ENCODE results near the gene CORO7.
A peak's percentile ranks its signal among the peaks of the same experiment; 100 is the strongest.

The CORO7 gene

GRCh38 chr16:4435337-4436067 lies 19.1 kb upstream of the CORO7 start:
- H3K27me3 Mint-ChIP-seq: no peaks in the 10 kb centered on the region
- H3K9me3 Mint-ChIP-seq: no peaks in the 10 kb centered on the region
- peaks cover 12% of the 10 kb centered on the region for H3K4me1 Mint-ChIP-seq (ENCODE audit: low read depth)
- H3K36me3 Mint-ChIP-seq (ENCODE audit: low read depth): peaks cover 66% of the 10 kb centered on the region
- H3K4me3 Mint-ChIP-seq: no peak overlapping the region
- H3K27ac Mint-ChIP-seq: peak overlapping the region; percentile 50

GRCh38 chr16:4433914-4434787 lies 17.8 kb upstream of the CORO7 start:
- no peaks in the 10 kb centered on the region for H3K27me3 Mint-ChIP-seq
- peak overlapping the region; percentile 0 for H3K27ac Mint-ChIP-seq
- H3K36me3 Mint-ChIP-seq (ENCODE audit: low read depth): peaks cover 64% of the 10 kb centered on the region
- H3K4me1 Mint-ChIP-seq (ENCODE audit: low read depth): peaks cover 17% of the 10 kb centered on the region
- H3K9me3 Mint-ChIP-seq: no peaks in the 10 kb centered on the region
- H3K4me3 Mint-ChIP-seq: no peak overlapping the region

DNA sequence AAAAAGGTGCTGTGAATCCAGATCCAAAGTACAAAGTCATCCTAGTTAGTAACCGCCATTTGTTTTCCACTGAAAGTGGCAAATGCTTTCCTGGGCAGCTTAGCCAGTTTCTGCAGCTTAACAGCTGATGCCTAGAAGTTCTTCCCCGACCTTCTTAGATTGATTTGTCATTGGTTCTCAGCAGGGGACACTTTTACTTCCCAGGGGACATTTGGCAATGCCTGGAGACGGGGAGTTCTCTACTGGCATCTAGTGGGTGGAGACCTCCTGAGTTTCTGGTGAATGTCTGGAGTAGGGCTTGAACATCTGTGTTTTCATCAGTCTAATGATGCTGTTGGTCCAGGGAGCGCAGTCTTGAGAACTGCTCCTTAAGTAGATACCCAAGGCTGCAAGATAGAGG lies 16.8 kb upstream of the CORO7 start:
- Mint-ChIP-seq H3K4me1 (ENCODE audit: low read depth) (peaks cover 22% of the 10 kb centered on the region), H3K27ac (no peak overlapping the region), H3K27me3 (no peaks in the 10 kb centered on the region), H3K4me3 (no peak overlapping the region), H3K36me3 (ENCODE audit: low read depth) (peaks cover 63% of the 10 kb centered on the region), H3K9me3 (no peaks in the 10 kb centered on the region)

- Mint-ChIP-seq H3K4me3 (no peak overlapping the region), H3K27ac (peak overlapping the region; percentile 61), H3K36me3 (ENCODE audit: low read depth) (peaks cover 66% of the 10 kb centered on the region), H3K27me3 (no peaks in the 10 kb centered on the region), H3K4me1 (ENCODE audit: low read depth) (peaks cover 38% of the 10 kb centered on the region), H3K9me3 (no peaks in the 10 kb centered on the region)
Measured at GRCh38 chr16:4431023-4431422, 14.6 kb upstream of the CORO7 start.

GRCh38 chr16:4428500-4428899 lies 12.1 kb upstream of the CORO7 start:
- H3K36me3 Mint-ChIP-seq (ENCODE audit: low read depth): peaks cover 43% of the 10 kb centered on the region
- no peaks in the 10 kb centered on the region for H3K9me3 Mint-ChIP-seq
- peaks cover 37% of the 10 kb centered on the region for H3K4me1 Mint-ChIP-seq (ENCODE audit: low read depth)
- H3K27me3 Mint-ChIP-seq: no peaks in the 10 kb centered on the region
- H3K27ac Mint-ChIP-seq: peak overlapping the region; percentile 55
- H3K4me3 Mint-ChIP-seq: no peak overlapping the region

DNA sequence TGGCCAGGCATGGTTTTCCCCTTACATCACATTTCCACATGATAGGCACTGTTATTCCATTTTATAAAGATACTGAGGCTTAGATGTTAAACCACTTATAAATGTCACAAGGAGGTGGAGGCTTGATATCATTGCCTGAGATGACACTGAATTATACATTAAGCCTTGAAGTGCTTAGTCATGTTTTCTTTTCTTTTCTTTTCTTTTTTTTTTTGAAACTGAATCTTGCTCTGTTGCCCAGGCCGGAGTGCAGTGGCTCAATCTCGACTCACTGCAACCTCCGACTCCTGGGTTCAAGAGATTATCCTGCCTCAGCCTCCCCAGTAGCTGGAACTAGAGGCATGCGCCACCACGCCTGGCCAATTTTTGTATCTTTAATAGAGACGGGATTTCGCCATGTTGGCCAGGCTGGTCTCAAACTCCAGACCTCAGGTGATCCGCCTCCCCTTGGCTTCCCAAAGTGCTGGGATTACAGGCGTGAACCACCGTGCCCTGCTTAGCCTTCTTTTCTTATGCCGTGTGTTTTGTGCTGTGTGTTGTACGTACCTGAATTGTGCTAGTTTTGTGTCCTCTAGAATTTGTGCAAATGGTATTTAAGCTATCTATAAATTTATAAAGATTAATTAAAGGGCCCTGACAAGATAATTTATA lies 10.5 kb upstream of the CORO7 start:
- Mint-ChIP-seq H3K9me3 (no peaks in the 10 kb centered on the region), H3K36me3 (ENCODE audit: low read depth) (peaks cover 35% of the 10 kb centered on the region), H3K4me3 (peak overlapping the region; percentile 98), H3K27me3 (no peaks in the 10 kb centered on the region), H3K4me1 (ENCODE audit: low read depth) (peaks cover 35% of the 10 kb centered on the region), H3K27ac (peak overlapping the region; percentile 99)

DNA sequence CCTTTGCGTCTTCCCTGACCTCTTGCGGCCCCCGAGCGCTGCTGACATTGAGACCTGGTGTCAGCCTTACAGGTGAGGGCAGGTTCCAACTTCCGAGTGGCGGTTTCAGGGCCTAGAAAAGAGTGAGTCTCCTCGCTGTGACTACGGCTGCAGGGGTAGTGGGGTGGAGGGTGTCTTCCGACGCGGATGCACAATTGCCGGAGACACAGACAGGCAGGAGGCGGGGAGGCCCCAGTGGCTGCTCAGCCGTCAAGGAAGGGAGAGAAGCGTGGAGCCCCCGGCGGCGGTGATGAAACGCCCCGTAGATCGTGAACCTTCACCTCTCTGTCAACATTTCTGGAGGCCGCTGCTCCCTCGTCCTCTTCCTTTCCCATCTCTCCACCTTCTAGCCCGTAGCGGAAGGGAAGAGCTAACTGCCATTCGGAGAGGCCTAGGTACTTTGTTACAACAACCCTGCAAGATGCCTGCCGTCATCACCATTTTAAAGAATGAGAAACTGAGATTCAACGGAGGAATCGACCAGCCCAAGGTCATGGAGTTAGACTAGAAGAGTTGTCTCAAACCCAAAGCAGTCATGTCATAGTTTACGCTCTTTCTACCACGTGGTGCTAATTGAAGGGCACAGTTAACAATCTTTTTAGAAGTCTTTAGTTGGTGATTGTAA lies 9.8 kb upstream of the CORO7 start:
- Mint-ChIP-seq H3K4me3 (peak overlapping the region; percentile 98), H3K36me3 (ENCODE audit: low read depth) (peaks cover 29% of the 10 kb centered on the region), H3K9me3 (no peaks in the 10 kb centered on the region), H3K4me1 (ENCODE audit: low read depth) (peaks cover 35% of the 10 kb centered on the region), H3K27me3 (no peaks in the 10 kb centered on the region), H3K27ac (peak overlapping the region; percentile 99)

DNA sequence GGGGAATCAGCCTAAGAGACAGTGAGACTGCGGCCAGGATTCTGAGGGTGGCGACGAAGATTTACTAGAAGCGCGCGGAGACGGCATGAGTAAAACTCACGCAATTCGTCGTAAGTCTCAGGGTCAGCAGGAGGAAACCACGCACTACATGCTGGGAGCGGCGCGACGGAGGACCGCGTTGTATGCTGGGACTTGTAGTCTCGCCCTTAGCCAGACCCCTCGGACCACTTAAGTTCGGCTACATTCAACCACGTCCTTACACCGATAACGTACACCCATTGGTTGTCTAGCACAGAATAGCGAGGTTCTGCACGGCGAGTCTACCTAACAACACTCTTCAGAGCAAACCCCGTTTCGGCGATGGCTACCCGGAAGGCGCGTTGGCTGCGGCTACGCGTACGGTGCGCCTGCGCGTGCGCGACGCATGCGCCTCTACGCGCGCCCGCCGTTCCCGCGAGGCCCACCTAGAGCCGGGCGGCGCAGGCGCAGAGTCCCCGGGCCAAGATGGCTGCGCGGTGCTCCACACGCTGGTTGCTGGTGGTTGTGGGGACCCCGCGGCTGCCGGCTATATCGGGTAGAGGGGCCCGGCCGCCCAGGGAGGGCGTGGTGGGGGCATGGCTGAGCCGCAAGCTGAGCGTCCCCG lies 9.1 kb upstream of the CORO7 start, which contains the start of gene DNAJA3:
Gene DNAJA3 (plus strand): TSS at position 491 of the 643 bp plus-strand sequence. CDS start 14 bp downstream, at position 505.
- Mint-ChIP-seq H3K9me3 (no peaks in the 10 kb centered on the region), H3K36me3 (ENCODE audit: low read depth) (peaks cover 25% of the 10 kb centered on the region), H3K4me3 (peak within 1 kb of the TSS; percentile 98), H3K27ac (peak within 1 kb of the TSS; percentile 99), H3K4me1 (ENCODE audit: low read depth) (peaks cover 35% of the 10 kb centered on the region), H3K27me3 (no peaks in the 10 kb centered on the region)

GRCh38 chr16:4420505-4421105 lies 4.2 kb upstream of the CORO7 start:
- no peaks in the 10 kb centered on the region for H3K9me3 Mint-ChIP-seq
- no peak overlapping the region for H3K4me3 Mint-ChIP-seq
- peaks cover 14% of the 10 kb centered on the region for H3K4me1 Mint-ChIP-seq (ENCODE audit: low read depth)
- no peaks in the 10 kb centered on the region for H3K27me3 Mint-ChIP-seq
- H3K27ac Mint-ChIP-seq: no peak overlapping the region
- H3K36me3 Mint-ChIP-seq (ENCODE audit: low read depth): peaks cover 1% of the 10 kb centered on the region

DNA sequence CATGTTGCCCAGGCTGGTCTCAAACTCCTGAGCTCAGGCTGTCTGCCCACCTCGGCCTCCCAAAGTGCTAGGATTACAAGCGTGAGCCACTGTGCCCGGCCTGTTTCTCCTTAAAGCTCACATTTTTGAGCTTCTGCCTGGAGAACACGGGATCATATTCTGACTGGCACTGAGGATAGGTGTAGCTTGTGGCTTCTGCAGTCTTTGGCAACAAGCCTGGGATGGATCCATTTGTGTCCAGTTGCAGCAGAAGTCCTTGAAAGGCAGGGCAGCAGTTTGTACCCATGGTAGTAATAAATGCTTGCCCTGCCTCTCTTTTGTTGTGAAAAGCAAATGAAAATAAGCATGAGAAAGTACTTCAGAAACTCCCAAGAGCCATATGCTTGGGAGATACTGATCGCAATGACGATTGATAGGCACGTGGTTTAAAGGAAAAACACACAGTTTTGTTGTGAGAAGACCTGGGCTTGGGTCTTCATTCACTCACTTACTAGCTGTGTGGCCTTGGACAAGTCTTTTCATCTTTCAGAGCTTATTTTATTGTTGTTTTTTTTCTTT lies 3.1 kb upstream of the CORO7 start:
- H3K4me1 Mint-ChIP-seq (ENCODE audit: low read depth): peaks cover 21% of the 10 kb centered on the region
- H3K27ac Mint-ChIP-seq: no peak overlapping the region
- H3K36me3 Mint-ChIP-seq (ENCODE audit: low read depth): peaks cover 7% of the 10 kb centered on the region
- no peak overlapping the region for H3K4me3 Mint-ChIP-seq
- no peaks in the 10 kb centered on the region for H3K9me3 Mint-ChIP-seq
- no peaks in the 10 kb centered on the region for H3K27me3 Mint-ChIP-seq

- H3K27ac Mint-ChIP-seq: peak overlapping the region; percentile 92
- peaks cover 22% of the 10 kb centered on the region for H3K36me3 Mint-ChIP-seq (ENCODE audit: low read depth)
- peaks cover 40% of the 10 kb centered on the region for H3K4me1 Mint-ChIP-seq (ENCODE audit: low read depth)
- H3K27me3 Mint-ChIP-seq: no peaks in the 10 kb centered on the region
- peak overlapping the region; percentile 92 for H3K4me3 Mint-ChIP-seq
- no peaks in the 10 kb centered on the region for H3K9me3 Mint-ChIP-seq
Measured at GRCh38 chr16:4415538-4416199, 727 bp downstream of the CORO7 start.

DNA sequence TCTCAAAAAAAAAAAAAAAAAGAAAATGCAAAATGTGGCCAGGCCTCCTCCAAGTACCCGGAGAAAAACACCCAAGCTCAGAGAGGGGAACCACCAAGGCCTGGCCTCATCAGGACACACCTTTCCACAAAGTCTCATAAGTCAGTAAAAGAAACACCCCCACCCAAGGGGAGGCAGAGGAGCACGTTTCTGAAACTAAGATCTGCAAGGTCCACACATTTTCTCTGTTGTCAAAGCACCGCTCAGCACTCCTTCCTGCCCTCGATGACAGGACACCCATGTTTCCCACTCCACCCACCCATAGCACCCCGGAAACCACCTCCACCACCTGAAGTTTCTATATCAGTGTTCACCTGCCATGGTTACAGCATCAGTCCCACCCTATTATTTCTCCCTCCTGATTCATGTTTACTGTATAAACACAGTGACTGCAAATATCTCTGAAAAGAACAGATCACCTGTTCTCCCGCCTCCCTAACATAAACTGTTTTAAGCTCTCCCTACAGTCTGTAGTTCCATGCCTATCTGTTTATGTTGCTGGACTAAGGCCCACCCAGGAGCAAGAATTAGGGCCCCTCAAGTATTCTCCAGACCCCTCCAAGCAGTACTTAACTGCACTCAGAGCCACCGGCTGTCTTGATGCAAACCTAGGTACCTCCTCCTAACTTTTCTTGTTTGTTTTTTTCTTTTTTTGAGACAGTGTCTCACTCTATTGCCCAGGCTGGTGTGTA lies 2.0 kb downstream of the CORO7 start:
- Mint-ChIP-seq H3K27me3 (no peaks in the 10 kb centered on the region), H3K27ac (peak overlapping the region; percentile 73), H3K36me3 (ENCODE audit: low read depth) (peaks cover 27% of the 10 kb centered on the region), H3K4me3 (peak overlapping the region; percentile 92), H3K4me1 (ENCODE audit: low read depth) (peaks cover 43% of the 10 kb centered on the region), H3K9me3 (no peaks in the 10 kb centered on the region)

GRCh38 chr16:4412854-4413253 lies 3.5 kb downstream of the CORO7 start:
- Mint-ChIP-seq H3K4me3 (no peak overlapping the region), H3K9me3 (no peaks in the 10 kb centered on the region), H3K36me3 (ENCODE audit: low read depth) (peaks cover 31% of the 10 kb centered on the region), H3K27me3 (no peaks in the 10 kb centered on the region), H3K27ac (no peak overlapping the region), H3K4me1 (ENCODE audit: low read depth) (peaks cover 43% of the 10 kb centered on the region)
